ENCODE data around the gene FGFR2.

DNA sequence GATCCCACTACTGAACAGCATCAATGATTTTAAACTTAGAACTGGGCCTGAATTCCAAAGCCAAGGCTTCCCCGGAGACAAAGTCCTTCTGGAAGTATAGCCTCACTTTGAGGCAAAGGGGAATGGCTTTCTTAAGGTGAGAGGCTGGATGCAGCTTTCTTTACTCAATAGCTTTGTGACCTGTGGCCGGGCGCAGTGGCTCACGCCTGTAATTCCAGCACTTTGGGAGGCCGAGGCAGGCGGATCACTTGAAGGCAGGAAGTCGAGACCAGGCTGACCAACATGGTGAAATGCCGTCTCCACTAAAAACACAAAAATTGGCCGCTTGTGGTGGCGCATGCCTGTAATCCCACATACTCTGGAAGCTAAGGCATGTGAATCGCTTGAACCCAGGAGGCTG lies 3.2 kb upstream of the FGFR2 start:
- TF ChIP-seq POLR2A (IDR thresholded peaks at IDR 0.05) (no peak), POLR2AphosphoS5 (IDR thresholded peaks at IDR 0.05) (no peak), CTCF (IDR thresholded peaks at IDR 0.05) (no peak), EP300 (IDR thresholded peaks at IDR 0.05) (no peak)
